Islet of Langerhans (tissue), 1 donor: Measurements from ENCODE around the gene ZNF565.
"Not testable (repeated sequence)": the region's sequence is repeated elsewhere in the genome, so short reads cannot be mapped to it uniquely, and the experiment has no call there.

Experiments
- FAIRE-seq: peaks from one replicate; lab custom pipeline; 2011; peaks lifted over from hg19 to GRCh38; lab: Jason Lieb, UNC

Gene ZNF565

DNA sequence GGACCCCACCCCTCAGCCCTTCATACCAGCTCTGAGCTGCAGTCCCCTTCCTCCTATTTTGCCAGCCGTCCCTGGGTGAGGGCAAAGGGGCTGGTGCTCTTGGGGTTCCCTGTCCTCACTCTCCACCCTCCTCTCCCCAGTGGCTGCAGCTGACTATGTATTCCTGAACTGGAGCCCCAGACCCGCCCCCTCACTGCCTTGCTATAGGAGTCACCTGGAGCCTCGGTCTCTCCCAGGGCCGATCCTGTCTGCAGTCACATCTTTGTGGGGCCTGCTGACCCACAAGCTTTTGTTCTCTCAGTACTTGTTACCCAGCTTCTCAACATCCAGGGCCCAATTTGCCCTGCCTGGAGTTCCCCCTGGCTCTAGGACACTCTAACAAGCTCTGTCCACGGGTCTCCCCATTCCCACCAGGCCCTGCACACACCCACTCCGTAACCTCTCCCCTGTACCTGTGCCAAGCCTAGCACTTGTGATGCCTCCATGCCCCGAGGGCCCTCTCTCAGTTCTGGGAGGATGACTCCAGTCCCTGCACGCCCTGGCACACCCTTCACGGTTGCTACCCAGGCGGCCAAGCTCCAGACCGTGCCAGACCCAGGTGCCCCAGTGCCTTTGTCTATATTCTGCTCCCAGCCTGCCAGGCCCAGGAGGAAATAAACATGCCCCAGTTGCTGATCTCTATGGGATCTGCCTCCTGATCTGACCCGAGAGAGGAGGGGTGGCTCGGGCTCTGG lies 64.6 kb downstream of the ZNF565 start:
- FAIRE-seq = no peak

GRCh38 chr19:36144624-36145023 lies 69.8 kb downstream of the ZNF565 start:
- no peak for FAIRE-seq

GRCh38 chr19:36142496-36142895 lies 72.0 kb downstream of the ZNF565 start:
- FAIRE-seq = no peak

GRCh38 chr19:36142046-36142445 lies 72.4 kb downstream of the ZNF565 start:
- FAIRE-seq = no peak

DNA sequence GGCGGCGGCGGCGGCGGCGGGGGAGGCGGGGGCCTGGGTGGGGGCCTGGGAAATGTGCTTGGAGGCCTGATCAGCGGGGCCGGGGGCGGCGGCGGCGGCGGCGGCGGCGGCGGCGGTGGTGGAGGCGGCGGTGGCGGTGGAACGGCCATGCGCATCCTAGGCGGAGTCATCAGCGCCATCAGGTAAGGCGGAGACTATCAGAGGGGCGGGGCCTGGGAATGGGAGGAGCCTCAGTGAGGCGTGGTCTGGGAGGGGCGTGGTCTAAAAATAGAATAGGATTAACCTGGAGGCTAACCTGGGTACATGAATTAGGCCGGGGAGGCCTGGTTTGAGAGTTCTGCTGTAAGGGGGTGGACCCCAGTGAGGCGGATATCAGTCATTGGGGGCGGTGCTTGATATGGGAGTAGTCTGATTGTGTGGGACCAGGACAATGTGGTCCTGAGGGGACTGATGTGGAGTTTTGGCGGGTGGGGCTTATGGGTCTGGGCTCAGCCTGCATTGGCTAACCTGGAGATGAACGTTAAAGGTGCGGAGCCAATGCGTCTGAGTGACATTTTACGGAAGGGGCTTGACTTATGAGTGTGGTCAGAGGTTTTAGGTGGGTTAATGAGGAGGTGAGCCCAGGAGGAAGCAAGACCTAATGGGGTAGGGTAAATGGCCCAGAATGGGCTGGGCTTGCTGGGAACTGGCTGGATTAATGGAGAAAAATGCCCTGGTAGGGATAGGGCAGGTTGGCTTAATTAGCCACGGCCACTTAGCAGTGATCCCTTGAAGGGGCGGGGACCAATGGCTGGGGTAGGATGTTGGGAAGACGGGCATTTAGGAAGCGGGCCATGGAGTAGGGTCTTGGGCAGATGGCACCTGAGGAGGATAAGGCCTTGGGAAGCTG lies 73.2 kb downstream of the ZNF565 start:
- no peak for FAIRE-seq

- no peak for FAIRE-seq
Measured at GRCh38 chr19:36140304-36141038, 74.0 kb downstream of the ZNF565 start.

- FAIRE-seq = no peak
Measured at GRCh38 chr19:36139473-36140303, 74.8 kb downstream of the ZNF565 start, which contains the start of gene CAPNS1. Gene CAPNS1 (plus strand): TSS chr19:36140066. CDS start chr19:36141012, 946 bp downstream.

DNA sequence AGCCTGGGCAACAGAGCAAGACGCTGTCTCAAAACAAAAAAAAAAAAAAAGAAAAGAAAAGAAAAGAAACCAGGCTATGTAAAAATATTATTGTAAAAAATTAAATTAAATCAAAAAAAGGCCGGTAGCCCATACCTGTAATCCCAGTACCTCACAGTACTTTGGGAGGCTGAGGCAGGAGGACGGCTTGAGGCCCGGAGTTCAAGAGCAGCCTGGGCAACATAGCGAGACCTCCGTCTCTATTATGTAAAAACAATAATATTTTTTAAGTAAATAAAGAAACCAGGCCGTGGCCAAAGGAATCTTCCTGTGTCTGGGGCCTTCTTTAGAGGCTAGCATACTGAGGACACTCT lies 75.4 kb downstream of the ZNF565 start:
- no peak for FAIRE-seq

DNA sequence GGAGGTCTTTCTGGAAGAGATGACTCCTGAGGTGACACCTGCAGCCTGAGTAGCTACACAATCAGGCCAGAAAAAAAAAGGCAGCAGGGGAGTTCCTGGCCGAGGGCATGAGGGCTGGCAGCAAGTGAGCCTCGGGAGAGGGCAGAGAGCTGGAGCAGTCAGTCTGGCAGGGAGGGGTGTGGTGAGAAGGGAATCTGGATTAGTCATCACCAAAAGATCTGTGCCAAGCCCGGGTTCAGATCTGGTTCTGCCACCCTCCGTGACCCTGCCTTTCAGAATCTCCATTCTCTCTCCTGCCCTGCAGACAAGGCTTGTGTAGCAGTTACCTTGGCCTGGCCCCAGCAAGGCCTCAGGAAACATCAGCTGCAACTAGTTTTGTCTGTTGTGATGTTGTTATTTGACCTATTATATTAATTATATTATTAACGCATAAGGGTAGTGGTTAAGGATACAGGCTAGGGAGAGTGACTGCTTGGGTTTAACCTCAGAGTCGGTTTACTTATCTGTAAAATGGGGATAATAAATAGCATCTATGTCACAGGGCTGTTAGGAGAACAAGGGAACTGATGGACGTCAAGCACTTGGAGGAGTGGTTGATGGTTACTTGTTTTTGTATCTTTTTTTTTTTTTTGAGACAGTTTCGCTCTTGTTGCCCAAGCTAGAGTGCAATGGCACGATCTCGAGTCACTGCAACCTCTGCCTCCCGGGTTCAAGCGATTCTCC lies 77.3 kb downstream of the ZNF565 start:
- FAIRE-seq = no peak

DNA sequence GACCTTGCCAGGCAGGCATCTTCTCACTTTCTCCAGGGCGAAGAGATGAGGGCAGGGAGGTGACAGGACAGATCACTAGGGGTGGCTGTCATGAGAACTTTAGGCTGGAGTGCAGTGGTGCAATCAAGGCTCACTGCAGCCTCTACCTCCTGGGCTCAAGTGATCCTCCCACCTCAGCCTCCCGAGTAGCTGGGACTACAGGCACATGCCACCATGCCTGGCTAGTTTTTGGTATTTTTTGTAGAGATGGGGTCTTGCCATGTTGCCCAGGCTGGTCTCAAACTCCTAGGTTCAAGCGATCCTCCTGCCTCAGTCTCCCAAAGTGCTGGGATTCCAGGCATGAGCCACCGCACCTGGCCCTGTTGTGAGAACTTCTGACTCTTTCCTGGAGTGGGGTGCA lies 79.6 kb downstream of the ZNF565 start:
- FAIRE-seq = not testable (repeated sequence)
